ENCODE results near the gene TTLL4.

- TF ChIP-seq POLR2A (IDR thresholded peaks at IDR 0.05; ENCODE audit: control extremely low read depth in 1 of 2, low read depth in 2 of 2, low read length in 2 of 2) (no peak), CTCF (IDR thresholded peaks at IDR 0.05; ENCODE audit: control extremely low read depth in 1 of 3, insufficient read depth in 1 of 3, low read depth in 1 of 3, low read length in 3 of 3) (no peak)
These were observed 2.5 kb upstream of the TTLL4 start for GRCh38 chr2:218708086-218708485.

All from H1 (cell line).